PC-9 (cell line): ENCODE measurements around the gene ASB1.

ENCODE experiments used
- EZH2 ChIP-seq: fragments of 200-600 bp; sonication (generic); IDR thresholded peaks from 2 replicates; pipeline ENCODE4 v1.8.0; 2017; ENCODE audit warnings: antibody characterized with exemption, low read depth
- TF ChIP-seq, protein P1 (sequence below): fragments of 200-600 bp; sonication (generic); conservative IDR thresholded peaks from 2 replicates; pipeline ENCODE4 v1.6.1; 2017; ENCODE audit warnings: mixed run types, antibody characterized with exemption, mild to moderate bottlenecking, moderate library complexity

DNA sequence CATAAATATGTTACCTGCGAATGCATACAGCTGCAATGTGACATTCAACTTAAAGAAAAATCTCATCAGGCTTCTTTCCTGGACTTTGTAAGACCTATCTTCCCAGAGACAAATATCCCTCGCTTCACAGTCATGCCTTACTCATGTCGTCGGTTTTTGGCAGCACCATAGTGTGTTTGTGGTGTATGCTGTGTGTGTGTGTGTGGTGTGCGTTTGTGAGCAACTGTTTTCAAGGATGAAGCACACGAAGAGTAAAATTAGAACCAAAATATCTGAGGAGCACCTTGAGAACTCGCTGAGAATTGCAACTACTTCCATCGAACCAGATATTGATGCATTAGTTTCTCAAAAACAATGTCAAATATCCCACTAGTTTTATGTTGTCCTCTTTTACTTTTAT lies 56.9 kb downstream of the ASB1 start:
- TF ChIP-seq, protein P1, sequence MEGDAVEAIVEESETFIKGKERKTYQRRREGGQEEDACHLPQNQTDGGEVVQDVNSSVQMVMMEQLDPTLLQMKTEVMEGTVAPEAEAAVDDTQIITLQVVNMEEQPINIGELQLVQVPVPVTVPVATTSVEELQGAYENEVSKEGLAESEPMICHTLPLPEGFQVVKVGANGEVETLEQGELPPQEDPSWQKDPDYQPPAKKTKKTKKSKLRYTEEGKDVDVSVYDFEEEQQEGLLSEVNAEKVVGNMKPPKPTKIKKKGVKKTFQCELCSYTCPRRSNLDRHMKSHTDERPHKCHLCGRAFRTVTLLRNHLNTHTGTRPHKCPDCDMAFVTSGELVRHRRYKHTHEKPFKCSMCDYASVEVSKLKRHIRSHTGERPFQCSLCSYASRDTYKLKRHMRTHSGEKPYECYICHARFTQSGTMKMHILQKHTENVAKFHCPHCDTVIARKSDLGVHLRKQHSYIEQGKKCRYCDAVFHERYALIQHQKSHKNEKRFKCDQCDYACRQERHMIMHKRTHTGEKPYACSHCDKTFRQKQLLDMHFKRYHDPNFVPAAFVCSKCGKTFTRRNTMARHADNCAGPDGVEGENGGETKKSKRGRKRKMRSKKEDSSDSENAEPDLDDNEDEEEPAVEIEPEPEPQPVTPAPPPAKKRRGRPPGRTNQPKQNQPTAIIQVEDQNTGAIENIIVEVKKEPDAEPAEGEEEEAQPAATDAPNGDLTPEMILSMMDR, result no peak
- no peak for TF ChIP-seq EZH2
